HG03460 (cell line): ENCODE data around the gene PSTPIP2.
"Not testable (repeated sequence)": the region's sequence is repeated elsewhere in the genome, so short reads cannot be mapped to it uniquely, and the experiment has no call there.

Source experiments
- ATAC-seq: cut with Tn5 transposase; IDR thresholded peaks from one replicate; pipeline ENCODE4 v1.9.1; 2021; ENCODE audit not compliant: unreplicated experiment

Gene PSTPIP2

DNA sequence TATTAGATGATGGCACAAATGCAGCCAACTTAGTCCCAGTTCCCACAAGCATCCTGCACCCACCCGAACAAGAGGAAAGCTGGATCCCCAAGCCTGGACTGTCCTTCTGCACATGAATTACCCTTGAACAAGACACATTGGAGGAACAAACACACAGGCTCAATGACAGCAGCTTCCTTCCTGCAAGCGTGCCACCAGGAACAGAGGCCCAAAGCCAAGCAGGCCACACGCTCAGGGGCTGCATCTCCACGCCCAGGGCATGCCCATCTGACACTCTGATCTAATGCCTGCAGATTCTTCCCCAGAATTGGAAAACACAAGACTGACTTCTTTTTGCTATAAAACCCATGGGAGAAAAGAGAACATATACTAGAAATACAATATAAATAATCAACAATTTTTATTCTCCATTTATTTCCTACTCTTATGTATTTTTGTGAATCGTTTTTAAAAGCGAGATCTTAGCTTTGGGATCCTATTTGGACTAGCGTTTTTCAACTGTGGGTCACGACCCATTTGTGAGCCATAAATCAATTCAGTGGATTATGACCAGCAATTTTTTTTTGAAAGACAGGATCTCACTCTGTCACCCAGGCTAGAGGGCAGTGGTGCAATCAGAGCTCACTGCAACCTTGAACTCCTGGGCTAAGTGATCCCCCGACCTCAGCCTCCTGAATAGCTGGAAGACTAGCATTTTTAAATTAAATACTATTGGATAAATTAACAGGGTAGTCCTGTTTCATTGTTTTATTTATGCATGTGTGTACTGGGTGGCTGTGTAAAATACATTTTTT lies 34.4 kb downstream of the PSTPIP2 start:
- ATAC-seq = no peak

- ATAC-seq = no peak
Measured at GRCh38 chr18:46035696-46036680, 36.1 kb downstream of the PSTPIP2 start.

DNA sequence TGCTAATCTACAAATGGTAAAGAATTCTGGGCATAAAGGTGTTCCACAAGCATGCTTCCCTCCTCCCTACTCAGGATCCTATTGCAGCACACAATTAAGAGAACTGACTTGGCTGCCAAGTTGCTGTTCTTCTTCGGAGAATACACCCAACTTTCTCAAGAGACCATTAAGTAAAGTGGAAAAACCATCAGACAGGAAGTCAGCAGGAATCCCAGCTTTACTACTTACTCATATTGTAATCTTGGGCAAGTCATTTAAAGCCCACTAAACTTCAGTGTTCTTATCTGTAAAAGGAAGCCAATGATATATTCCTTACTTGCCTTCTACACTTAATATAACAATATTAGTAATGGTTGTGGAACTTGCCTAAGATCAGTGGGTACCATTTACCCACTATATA lies 37.8 kb downstream of the PSTPIP2 start:
- no peak for ATAC-seq

DNA sequence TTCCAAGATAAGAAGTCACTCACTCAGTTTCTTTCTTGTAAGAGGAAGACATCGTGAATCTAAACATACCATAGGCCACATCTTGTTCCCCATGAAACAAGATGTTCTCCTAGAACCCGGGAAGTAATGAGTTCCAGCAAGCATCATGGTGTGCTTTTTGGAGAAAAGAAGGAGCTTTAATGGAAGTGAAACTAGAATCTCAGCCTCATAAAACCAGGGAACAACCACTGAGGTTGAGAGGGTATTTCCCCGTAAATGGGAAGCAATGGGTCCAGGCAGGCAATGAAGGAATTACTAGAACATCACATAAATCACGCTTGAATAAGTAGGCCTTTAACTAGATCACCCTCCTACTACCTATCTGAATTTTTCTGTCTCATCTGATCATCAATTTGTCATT lies 40.3 kb downstream of the PSTPIP2 start:
- no peak for ATAC-seq

DNA sequence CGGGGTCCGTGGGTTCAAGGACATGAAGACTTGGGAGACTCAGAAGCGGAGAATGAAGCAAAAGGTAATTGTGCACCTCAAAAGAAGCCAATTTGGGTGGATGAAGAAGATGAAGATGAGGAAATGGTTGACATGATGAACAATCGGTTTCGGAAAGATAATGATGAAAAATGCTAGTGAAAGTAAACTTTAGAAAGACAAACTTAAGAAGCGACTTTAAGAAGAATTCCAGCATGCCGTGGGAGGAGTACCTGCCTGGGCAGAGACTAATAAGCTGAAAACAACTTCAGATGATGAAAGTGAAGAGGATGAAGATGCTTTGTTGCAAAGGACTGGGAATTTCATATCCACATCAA lies 43.5 kb downstream of the PSTPIP2 start:
- ATAC-seq = no peak

DNA sequence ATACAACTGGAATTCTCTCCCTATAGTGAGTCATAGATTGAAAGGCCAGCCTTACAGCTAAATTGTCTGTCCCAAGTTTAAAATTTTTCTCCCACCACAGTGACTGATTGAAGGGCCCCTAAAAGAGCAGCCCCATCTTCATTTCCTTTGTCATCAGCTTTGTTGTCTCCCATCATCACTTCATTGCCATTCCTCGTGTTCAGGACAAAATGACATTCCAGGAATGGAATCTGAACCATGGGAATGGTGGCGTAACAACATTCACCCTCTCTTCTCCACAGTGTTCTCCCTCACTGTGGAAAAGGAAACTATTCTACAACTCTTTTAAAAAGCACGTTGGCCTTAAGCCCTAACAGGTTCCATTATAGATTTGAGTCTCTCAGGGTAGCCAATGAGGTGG lies 52.1 kb downstream of the PSTPIP2 start:
- no peak for ATAC-seq

DNA sequence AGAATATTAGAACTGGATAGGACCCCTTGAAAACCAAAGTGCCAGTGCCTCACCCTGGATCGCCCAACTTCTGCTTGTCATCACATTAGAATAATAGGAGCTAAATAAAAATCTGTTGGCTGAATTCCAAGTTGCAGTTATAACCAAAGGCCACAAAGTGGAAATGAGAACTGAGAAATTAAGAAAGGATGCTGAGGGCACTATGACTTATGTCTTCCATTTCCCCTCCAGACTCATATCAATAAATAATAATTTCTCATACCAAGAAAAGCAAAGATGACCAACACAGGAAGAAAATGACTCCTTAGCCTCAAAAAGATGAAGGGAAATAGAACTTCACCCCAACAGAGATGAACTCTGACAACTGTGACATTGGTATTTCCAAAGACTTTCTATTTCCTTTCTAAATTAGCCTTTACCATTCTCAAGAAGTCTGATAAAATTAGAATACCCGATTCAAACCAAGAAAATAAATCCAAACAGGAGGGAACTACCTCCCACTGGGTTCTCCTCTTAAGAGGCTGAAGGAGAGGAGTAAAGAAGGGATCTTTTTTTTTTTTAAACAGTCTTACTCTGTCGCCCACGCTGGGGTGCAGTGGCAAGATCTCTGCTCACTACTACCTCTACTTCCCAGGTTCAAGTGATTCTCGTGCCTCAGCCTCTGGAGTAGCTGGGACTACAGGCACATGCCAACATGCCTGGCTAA lies 58.4 kb downstream of the PSTPIP2 start:
- no peak for ATAC-seq

DNA sequence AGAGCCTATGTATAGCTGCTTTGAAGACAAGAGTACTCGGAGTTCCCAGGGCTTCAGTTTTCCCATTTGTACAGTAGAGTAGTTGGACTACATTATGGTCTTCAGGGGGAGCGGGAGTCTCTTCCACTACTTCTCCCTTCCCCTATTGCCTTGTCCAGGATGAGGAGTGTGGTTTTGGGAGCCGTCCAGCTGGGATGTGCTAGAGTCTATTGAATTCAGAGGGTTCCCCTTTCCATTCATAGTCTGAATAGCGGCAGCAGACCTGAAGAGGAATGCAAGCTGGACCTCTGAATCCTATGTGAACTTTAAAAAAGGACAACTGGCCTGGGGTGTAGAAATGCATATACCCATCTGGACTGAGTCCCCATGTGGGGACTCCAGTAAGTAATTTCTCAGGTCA lies 61.4 kb downstream of the PSTPIP2 start:
- no peak for ATAC-seq

DNA sequence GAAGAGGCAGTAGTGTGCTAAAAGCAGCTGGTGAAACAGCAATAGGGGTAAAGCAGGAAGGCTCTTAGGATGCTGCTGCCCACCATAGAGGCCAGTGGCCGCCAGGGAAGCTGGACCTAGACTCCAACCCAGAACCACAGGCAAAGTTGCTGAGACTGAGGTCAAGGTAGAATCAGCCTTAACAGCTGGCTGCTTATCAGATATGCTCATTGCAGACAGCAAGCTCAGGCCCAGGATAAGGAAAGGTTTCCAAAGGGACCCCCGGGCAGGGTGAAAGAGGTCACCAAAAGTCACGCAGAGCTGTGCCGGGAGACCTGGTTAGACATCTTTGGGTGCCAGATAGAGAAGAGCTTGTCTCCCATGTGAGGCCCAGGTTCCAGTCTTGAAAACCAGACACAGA lies 62.0 kb downstream of the PSTPIP2 start:
- no peak for ATAC-seq

DNA sequence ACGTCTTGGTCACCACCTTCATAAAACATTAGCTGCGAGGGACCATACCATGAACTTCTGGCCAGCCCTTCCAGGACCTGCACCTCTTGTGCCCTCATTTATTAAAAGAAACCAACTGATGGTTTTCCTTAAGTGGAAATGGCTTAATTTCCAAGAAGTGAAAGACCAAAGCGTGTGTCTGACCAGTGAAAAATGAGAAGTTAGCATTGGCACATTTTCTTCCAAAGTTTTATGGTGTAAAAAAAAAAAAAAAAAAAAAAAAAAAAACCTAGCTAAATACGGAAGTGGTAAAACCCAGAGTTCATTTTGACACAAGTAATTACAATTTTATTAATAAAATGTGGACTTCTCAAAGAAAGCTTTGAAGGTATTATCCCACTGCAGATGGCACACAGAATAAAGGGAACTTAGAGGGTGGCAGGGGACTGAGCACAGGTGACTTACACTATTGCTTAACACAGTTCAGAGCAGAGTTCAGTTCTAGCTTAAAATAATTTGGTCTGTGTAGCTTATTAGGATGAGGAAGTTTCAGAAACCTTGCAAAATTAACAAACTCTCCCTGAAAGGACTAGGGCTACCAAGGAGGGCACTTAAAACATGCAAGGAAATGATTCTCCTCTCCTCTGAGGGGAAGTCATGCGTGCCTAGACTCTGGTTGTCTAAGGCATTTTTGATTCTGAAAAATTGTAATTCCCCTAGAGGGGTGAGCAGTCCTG lies 62.8 kb downstream of the PSTPIP2 start:
- no peak for ATAC-seq

- ATAC-seq = no peak
Measured at GRCh38 chr18:46008531-46008930, 63.5 kb downstream of the PSTPIP2 start.

DNA sequence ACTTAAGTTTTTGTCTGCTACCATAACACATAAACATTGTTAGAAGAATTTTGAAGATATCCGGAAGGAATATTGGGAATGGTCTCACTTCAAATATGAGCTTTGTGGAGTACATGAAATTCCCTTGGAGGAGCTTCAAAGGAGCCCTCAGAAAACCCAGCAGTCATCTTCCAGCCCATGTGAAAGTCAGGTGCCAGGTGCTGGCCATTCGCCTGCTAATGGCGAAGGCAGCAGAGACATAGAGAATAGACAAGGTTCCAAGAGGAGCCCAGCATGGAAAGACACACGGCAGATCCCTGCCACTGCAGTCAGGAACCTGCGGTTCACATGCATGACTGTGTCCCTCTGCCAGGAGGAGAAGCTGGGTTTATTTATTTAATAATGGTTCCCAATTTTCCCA lies 64.9 kb downstream of the PSTPIP2 start:
- no peak for ATAC-seq

DNA sequence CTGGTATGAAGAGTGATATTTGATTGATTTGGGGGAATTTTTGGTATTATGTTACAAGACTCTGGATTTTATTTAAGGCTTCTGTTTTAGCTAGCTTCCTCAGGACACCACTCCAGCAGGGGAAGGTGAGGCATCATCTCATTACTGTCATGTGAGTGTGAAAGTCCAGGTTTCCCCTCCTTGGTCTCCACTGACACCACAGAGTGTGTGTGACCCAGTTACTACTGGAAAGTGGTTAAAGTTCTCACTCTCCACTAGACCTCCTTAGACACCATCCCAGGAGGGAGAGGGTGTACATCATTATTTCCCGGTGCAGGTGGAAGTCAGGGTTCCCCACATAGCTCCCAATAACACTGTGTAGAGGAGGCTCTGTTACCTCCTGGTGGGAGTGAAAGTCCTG lies 69.1 kb downstream of the PSTPIP2 start:
- ATAC-seq = no peak

GRCh38 chr18:46001892-46002291 lies 70.2 kb downstream of the PSTPIP2 start:
- ATAC-seq = no peak

DNA sequence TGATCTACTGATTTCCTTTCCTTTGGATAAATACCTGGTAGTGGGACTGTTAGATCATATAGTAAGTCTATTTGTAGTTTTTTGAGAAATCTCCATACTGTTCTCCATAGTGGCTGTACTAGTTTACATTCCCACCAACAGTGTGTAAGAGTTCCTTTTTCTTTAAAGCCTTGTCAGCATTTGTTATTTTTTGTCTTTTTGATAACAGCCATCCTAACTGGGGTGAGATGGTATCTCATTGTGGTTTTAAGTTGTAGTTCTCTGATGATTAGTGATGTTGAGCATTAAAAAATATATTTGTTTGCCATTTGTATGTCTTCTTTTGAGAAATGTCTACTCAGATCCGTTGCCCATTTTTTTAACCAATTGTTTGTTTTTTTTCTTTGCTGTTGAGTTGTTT lies 71.0 kb downstream of the PSTPIP2 start:
- no peak for ATAC-seq

- no peak for ATAC-seq
Measured at GRCh38 chr18:45999536-45999935, 72.5 kb downstream of the PSTPIP2 start.

DNA sequence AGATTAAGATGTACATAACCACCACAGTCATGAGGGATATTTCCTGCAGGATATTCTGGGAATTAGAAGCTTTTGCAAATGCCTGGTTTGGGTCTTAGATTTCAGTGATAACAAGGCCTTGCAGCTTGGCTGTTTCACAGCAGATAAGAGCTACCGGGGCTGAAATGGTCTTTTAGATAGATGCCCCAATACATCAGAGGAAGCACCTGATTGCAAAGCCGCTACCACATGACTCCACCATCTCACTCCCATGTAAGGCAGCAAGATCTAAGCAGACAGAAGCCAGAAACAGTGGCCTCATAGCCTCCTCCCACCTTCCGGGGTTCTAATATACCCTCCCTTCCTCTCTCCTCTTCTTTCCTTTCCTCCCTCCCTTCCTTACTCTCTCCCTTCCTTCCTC lies 73.8 kb downstream of the PSTPIP2 start:
- no peak for ATAC-seq

GRCh38 chr18:45997700-45998151 lies 74.3 kb downstream of the PSTPIP2 start:
- ATAC-seq = no peak

GRCh38 chr18:45995461-45995860 lies 76.6 kb downstream of the PSTPIP2 start:
- no peak for ATAC-seq

- ATAC-seq = no peak
Measured at GRCh38 chr18:45993438-45993837, 78.6 kb downstream of the PSTPIP2 start.

- not testable (repeated sequence) for ATAC-seq
Measured at GRCh38 chr18:45992527-45992926, 79.5 kb downstream of the PSTPIP2 start.
